ENCODE measurements around the gene SMIM33.

- TF ChIP-seq EZH2 (IDR thresholded peaks at IDR 0.05; ENCODE audit: insufficient read depth, poor library complexity, severe bottlenecking) = no peak
- no peak for TF ChIP-seq EZH2phosphoT487 (IDR thresholded peaks at IDR 0.05; ENCODE audit: insufficient read depth, low read depth)
Measured at GRCh38 chr5:139473105-139473504, 2.3 kb downstream of the SMIM33 start.

All from GM23248 (cell line).